Measurements from ENCODE around the gene PHF5A. TPM values are rescaled to one million over a fixed set of nuclear protein-coding genes. Genes with fewer than 3 reads are reported as not detected.

The PHF5A gene
- total RNA-seq, 2 experiments from 2014 or later: 41.3 to 44.2 TPM

- Histone ChIP-seq H3K27ac (ENCODE audit: low read depth in 1 of 2, low read length in 2 of 2) (no peak overlapping the region), H3K27me3 (ENCODE audit: control insufficient read depth in 1 of 2, insufficient read depth in 2 of 2, low read length in 2 of 2) (no peaks in the 10 kb centered on the region), H3K9me3 (ENCODE audit: control insufficient read depth in 1 of 2, insufficient read depth in 1 of 2, low read length in 2 of 2) (no peaks in the 10 kb centered on the region), H3K4me1 (ENCODE audit: insufficient read depth, low read length) (peaks cover 16% of the 10 kb centered on the region), H3K4me3 (ENCODE audit: low read length) (no peak overlapping the region), H3K36me3 (ENCODE audit: insufficient read depth, low read length) (peaks cover 35% of the 10 kb centered on the region)
- ChIA-PET CTCF (interaction anchor here (1.0 kb wide), 1 partner anchor 75 kb away, joined by 3 read pairs; no protein-coding TSS in a partner anchor), POLR2A (interaction anchor here (1.1 kb wide), 1 partner anchor 10 kb away, joined by 4 read pairs; the partner anchor contains the start of genes ACO2 and PHF5A)
- no peak for DNase-seq
- intact Hi-C loops (cut with DNase I, micrococcal nuclease): loop anchor here in 1 of 2 experiments (5.0 kb wide), 1 partner anchor 44 kb away; no protein-coding TSS in a partner anchor
- Mint-ChIP-seq H3K4me1 (ENCODE audit: low read depth) (peaks cover 41% of the 10 kb centered on the region), H3K4me3 (no peak overlapping the region), H3K27ac (no peak overlapping the region), H3K27me3 (no peaks in the 10 kb centered on the region), H3K9me3 (no peaks in the 10 kb centered on the region), H3K36me3 (ENCODE audit: low read depth) (peaks cover 10% of the 10 kb centered on the region)
- no peak for TF ChIP-seq CTCF (IDR thresholded peaks at IDR 0.05)
- ATAC-seq (ENCODE audit: poor library complexity): no peak
Measured at GRCh38 chr22:41478473-41478872, 10.0 kb upstream of the PHF5A start.

GRCh38 chr22:41474872-41475451 lies 6.5 kb upstream of the PHF5A start:
- H3K9me3 Mint-ChIP-seq: no peaks in the 10 kb centered on the region
- Histone ChIP-seq H3K9me3 (ENCODE audit: control insufficient read depth in 1 of 2, insufficient read depth in 1 of 2, low read length in 2 of 2) (no peaks in the 10 kb centered on the region), H3K36me3 (ENCODE audit: insufficient read depth, low read length) (peaks cover 27% of the 10 kb centered on the region), H3K27ac (ENCODE audit: low read depth in 1 of 2, low read length in 2 of 2) (no peak overlapping the region), H3K27me3 (ENCODE audit: control insufficient read depth in 1 of 2, insufficient read depth in 2 of 2, low read length in 2 of 2) (no peaks in the 10 kb centered on the region), H3K4me3 (ENCODE audit: low read length) (no peak overlapping the region), H3K4me1 (ENCODE audit: insufficient read depth, low read length) (peaks cover 10% of the 10 kb centered on the region)
- ATAC-seq (ENCODE audit: poor library complexity) (no peak), DNase-seq (no peak)
- H3K4me3 Mint-ChIP-seq: no peak overlapping the region
- CTCF ChIA-PET: interaction anchor here (0.7 to 1.5 kb wide), 3 partner anchors 69 to 688 kb away, joined by 3 to 4 read pairs (median 4); no protein-coding TSS in a partner anchor
- POLR2A ChIA-PET: no interaction called here
- H3K27me3 Mint-ChIP-seq: no peaks in the 10 kb centered on the region
- intact Hi-C loops (cut with DNase I, micrococcal nuclease): loop anchor here in 1 of 2 experiments (5.0 kb wide), 1 partner anchor 47 kb away; no protein-coding TSS in a partner anchor
- peaks cover 18% of the 10 kb centered on the region for H3K36me3 Mint-ChIP-seq (ENCODE audit: low read depth)
- H3K4me1 Mint-ChIP-seq (ENCODE audit: low read depth): peaks cover 37% of the 10 kb centered on the region
- no peak for TF ChIP-seq CTCF (IDR thresholded peaks at IDR 0.05)
- H3K27ac Mint-ChIP-seq: no peak overlapping the region

- H3K9me3 ChIP-seq (ENCODE audit: control insufficient read depth in 1 of 2, insufficient read depth in 1 of 2, low read length in 2 of 2): no peaks in the 10 kb centered on the region
- intact Hi-C loops (cut with DNase I, micrococcal nuclease): no loop called here
- H3K4me3 ChIP-seq (ENCODE audit: low read length): no peak overlapping the region
- peaks cover 27% of the 10 kb centered on the region for H3K36me3 ChIP-seq (ENCODE audit: insufficient read depth, low read length)
- H3K4me1 ChIP-seq (ENCODE audit: insufficient read depth, low read length): peaks cover 30% of the 10 kb centered on the region
- ATAC-seq (ENCODE audit: poor library complexity): no peak
- H3K4me3 Mint-ChIP-seq: peak overlapping the region; percentile 43
- DNase-seq: no peak
- no peaks in the 10 kb centered on the region for H3K27me3 Mint-ChIP-seq
- ChIA-PET CTCF (no interaction called here), POLR2A (interaction anchor here (1.5 kb wide), 1 partner anchor 23 kb away, joined by 3 read pairs; no protein-coding TSS in a partner anchor)
- no peak overlapping the region for H3K27ac ChIP-seq (ENCODE audit: low read depth in 1 of 2, low read length in 2 of 2)
- peaks cover 41% of the 10 kb centered on the region for H3K36me3 Mint-ChIP-seq (ENCODE audit: low read depth)
- no peaks in the 10 kb centered on the region for H3K9me3 Mint-ChIP-seq
- peak overlapping the region; percentile 57 for H3K27ac Mint-ChIP-seq
- peaks cover 56% of the 10 kb centered on the region for H3K4me1 Mint-ChIP-seq (ENCODE audit: low read depth)
- H3K27me3 ChIP-seq (ENCODE audit: control insufficient read depth in 1 of 2, insufficient read depth in 2 of 2, low read length in 2 of 2): no peaks in the 10 kb centered on the region
- no peak for TF ChIP-seq CTCF (IDR thresholded peaks at IDR 0.05)
Measured at GRCh38 chr22:41471568-41471967, 3.1 kb upstream of the PHF5A start.
